NOMO-1 treated with DMSO at 0.1 percent for 48 hours (cell line): ENCODE data around the gene MYBBP1A.

Source experiments
- DNase-seq: peaks from one replicate; lab custom pipeline; 2025; ENCODE audit not compliant: unreplicated experiment; lab: John Stamatoyannopoulos, UW

The MYBBP1A gene

DNA sequence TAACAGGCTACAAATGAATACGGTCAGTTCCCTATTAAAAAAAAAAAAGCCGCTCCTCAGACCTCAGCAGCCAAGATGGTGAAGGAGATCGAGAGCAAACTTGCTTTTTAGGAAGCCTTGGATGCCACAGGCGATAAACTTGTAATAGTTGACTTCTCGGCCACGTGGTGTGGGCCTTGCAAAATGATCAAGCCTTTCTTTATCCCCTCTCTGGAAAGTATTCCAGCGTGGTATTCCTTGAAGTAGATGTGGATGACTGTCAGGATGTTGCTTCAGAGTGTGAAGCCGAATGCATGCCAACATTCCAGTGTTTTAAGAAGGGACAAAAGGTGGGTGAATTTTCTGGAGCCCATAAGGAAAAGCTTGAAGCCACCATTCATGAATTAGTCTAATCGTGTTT lies 16.9 kb upstream of the MYBBP1A start:
- no peak for DNase-seq

- no peak for DNase-seq
Measured at GRCh38 chr17:4569591-4569990, 14.4 kb upstream of the MYBBP1A start.

DNA sequence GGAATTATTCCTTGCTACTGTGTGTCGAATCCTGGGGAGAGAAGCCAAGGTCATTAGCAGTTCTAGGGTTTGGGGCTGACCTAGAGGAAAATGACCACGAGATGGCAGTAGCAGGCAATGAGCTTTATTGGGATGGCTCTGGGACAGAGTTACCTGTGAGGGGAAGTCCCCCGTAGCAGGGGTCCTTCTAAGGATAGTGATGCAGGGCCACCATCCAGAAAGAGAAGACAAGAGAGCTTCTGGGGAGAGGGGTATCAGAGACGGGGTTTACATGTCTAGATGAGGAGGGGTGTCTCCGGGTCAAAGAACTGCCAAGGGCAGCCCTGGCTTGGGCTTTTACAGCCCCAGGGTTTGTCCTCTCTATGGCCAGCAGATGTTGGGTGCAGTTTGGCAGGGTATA lies 11.6 kb upstream of the MYBBP1A start:
- no peak for DNase-seq

- peak; percentile 77 for DNase-seq
Measured at GRCh38 chr17:4565209-4566141, 10.3 kb upstream of the MYBBP1A start.

- no peak for DNase-seq
Measured at GRCh38 chr17:4562015-4562969, 7.1 kb upstream of the MYBBP1A start.

GRCh38 chr17:4560837-4561256 lies 5.7 kb upstream of the MYBBP1A start:
- no peak for DNase-seq

- DNase-seq = no peak
Measured at GRCh38 chr17:4560421-4560820, 5.2 kb upstream of the MYBBP1A start, which contains the start of gene GGT6. Gene GGT6, minus strand, starts transcription at chr17:4560577. Its CDS starts 56 bp downstream, at chr17:4560521.

- no peak for DNase-seq
Measured at GRCh38 chr17:4559966-4560365, 4.8 kb upstream of the MYBBP1A start.

DNA sequence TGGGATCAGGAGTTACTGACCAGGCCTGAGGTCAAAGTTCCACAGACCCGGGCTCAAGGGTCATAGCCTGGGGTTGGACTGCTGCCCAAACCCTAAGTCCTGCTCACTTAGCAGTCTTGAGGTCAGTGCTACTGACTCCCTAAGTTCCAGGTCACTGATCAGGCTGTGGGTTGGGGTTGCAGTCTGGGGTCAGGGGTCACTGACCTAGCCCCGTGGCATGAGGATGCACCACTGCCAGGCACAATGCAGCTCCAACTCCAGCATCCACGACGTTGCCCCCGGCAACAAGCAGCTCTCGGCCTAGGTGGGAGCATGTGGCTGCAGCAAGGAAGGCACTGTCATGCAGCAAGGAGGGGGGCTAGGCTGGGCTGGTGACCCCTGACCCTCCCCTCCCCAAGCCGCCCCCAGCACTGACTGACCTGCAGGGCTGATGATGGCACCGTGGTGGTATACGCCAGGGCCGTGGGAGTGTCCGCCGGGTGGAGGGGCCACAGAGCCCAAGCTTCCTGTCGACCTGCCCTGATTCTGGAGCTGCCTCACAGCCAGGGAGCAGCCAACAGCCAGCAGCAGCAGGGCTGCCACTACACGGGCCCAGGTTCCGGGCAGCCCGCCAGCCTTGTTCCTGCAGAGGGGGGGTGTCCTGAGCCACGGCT lies 4.1 kb upstream of the MYBBP1A start:
- DNase-seq = no peak

DNA sequence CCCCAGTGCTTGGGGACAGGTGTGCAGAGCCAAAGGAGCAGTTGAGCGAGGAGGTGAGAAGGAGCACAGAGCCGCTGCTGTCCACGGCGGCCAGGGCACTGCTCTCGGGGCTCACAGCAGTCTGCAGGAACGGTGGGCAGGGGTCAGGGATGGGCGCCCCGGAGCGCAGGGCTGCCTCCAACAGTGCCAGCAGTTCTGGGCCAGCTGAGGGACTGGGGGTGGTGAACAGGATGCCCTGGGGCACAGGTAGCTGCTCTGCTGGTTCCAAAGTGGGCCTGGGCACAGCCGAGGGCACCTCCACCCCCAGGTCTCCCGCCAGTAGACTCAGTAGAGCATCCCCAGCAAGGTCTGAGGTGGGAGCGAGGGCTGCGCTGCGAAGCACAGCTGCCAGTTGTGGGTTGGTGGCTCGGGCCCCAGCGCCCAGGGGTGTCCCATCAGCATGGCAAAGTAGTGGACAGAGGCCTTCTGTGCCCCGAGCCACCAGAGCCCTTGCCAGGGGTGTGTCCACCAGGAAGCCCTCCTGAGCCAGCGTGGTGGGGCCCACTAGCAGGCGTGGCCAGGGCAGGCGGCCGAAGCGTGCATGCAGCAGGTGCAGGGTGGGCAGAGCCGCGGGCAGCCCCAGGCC lies 3.3 kb upstream of the MYBBP1A start:
- DNase-seq = no peak

DNA sequence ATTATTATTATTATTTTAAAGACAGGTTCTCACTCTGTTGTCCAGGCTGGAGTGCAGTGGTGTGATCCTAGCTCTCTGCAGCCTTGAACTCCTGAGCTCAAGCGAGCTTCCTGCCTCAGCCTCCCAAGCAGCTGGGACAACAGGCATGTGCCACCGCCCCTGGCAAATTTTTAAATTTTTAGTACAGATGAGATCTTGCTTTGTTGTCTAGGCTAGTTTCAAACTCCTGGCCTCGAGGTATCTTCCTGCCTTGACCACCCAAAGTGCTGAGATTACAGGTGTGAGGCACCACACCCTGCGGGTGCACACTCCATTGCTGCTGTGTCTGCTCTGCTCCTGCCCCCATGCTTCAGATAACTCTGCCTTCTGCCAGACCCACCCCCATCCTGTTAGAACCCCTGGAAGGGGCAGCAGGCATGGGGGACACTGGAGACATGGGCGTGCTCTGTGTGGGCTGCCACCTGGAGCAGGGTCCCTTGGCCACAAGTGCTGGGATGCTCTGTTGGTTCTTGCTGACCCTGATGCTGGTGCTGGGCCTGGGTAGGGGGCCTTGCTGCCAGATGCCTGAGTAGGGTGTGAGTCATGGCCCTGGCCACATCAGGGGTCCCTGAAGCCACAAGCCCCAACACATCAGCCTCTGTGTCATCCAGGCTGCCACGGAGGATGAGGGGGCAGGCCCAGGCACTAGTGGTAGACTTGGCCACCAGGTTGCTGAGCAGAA lies 2.6 kb upstream of the MYBBP1A start:
- no peak for DNase-seq

- DNase-seq = no peak
Measured at GRCh38 chr17:4556996-4557395, 1.8 kb upstream of the MYBBP1A start.

DNA sequence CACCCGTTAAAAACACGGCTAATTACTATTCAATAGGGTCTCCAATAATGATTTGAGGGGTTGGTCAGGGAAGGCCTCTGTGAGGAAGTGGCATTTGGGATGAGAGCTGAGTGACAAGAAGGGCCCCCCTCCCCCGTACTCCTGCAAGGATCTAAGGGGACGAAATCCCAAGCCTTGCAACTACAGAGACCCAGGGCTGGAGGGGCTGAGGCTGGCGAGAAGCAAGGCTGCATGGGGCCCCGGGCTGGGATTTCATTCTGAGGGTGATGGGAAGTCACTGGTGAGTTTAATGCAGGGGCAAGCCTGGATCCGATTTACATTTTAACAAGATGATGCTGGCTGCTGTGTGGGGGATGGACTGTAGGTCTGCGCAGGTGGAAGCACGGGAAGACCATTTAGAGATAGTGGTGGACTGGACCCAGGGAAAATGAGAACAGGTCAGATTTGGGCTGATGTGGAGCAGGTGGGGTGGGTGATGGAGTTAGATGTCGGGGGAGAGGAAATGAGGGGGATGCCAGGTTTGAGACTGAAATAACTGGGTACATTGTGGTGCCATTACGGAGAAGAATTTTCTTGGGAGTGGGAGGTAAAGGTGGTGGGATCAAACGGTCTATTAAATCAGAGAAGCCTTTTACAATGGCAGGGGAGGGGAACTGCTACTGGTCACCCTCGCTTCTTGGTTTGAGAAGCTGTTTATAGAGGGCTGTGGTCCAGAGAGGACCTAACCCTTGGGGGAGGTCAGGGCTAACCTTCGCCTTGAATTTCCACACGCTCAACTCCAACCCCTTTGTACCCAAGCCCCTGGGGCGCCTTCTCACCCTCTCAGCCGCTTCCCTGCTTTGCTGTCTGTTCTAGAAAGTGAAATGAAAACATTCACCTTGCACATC lies 932 bp upstream of the MYBBP1A start:
- no peak for DNase-seq

DNA sequence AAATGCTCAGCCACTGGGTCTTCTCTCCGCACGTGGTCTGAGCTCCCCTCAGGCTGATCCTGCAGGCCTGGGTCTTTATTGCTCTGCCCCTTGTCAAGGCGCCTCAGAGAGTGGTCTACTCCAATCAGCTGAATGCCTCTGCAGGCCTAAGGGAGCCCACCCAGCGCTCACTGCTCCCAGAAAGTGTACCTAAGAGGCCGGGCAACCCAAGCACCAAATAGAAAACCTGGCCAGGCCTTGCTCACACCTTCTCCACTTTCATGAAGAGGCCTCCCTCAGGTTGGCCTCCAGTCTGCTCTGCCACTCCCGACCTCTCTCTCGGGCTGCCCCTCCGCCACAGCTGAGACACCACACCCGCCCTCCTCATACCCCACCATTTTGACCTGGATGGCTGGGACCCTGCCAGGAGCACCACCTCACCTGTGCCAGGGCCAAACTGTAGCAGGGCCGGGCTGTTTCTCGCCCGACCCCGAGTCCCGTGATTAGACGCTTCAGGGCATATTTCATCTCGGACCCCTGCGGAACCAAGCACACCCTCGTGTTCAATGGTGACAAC lies 665 bp downstream of the MYBBP1A start:
- no peak for DNase-seq

GRCh38 chr17:4553669-4554068 lies 1.5 kb downstream of the MYBBP1A start:
- DNase-seq = no peak

GRCh38 chr17:4551796-4552525 lies 3.2 kb downstream of the MYBBP1A start:
- DNase-seq = no peak

DNA sequence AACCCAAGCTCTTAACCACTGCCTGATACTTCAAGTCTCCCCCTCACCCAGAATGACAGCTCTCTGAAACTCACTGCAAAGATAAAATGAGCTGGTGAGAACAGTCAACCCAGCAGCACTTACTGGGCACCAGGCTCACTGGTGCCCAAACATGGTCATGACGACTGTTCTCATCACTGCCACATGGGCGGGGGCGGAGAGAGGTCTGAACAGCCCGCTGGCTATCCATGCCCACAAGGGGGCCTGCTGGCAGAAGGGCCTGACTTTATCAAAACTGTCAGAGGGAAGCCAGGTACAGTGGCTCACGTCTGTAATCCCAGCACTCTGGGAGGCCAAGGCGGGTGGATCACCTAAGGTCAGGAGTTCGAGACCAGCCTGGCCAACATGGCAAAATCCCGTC lies 4.0 kb downstream of the MYBBP1A start:
- DNase-seq = no peak

- DNase-seq = no peak
Measured at GRCh38 chr17:4550534-4551039, 4.6 kb downstream of the MYBBP1A start.
